ENCODE measurements around the gene DOCK7.

The DOCK7 gene

DNA sequence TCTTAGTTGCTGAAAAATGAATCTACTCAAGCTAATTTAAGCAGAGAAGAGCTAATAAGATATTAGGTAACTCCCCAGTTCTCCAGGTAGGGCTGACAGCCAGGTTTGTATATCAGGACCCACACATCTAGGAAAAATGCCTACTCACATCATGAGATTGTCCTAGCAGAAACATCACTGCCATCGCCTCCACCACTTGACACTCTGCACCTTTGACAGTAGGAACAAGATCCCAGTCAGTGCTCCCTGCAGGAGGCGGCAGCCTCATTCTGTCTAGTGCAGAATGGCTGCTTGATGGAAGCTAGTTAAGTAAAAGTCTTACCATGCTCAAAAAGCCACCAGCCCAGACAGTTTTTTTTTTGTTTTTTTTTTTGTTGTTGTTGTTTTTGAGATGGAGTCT lies 282.9 kb downstream of the DOCK7 start:
- H3K27me3 ChIP-seq (ENCODE audit: insufficient read depth, low read length, poor library complexity, severe bottlenecking), result no peaks in the 10 kb centered on the region
- no peak overlapping the region for H3K9ac ChIP-seq (ENCODE audit: low read depth, low read length, poor library complexity, severe bottlenecking)
- H2AFZ ChIP-seq (ENCODE audit: low read length), result no peak overlapping the region
- no peaks in the 10 kb centered on the region for H3K9me3 ChIP-seq (ENCODE audit: insufficient read depth, low read depth, low read length)
- no peak for TF ChIP-seq EZH2phosphoT487 (IDR thresholded peaks at IDR 0.05; ENCODE audit: borderline replicate concordance)
- TF ChIP-seq, protein P1, sequence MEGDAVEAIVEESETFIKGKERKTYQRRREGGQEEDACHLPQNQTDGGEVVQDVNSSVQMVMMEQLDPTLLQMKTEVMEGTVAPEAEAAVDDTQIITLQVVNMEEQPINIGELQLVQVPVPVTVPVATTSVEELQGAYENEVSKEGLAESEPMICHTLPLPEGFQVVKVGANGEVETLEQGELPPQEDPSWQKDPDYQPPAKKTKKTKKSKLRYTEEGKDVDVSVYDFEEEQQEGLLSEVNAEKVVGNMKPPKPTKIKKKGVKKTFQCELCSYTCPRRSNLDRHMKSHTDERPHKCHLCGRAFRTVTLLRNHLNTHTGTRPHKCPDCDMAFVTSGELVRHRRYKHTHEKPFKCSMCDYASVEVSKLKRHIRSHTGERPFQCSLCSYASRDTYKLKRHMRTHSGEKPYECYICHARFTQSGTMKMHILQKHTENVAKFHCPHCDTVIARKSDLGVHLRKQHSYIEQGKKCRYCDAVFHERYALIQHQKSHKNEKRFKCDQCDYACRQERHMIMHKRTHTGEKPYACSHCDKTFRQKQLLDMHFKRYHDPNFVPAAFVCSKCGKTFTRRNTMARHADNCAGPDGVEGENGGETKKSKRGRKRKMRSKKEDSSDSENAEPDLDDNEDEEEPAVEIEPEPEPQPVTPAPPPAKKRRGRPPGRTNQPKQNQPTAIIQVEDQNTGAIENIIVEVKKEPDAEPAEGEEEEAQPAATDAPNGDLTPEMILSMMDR (conservative IDR thresholded peaks at IDR 0.05; ENCODE audit: low read length), result no peak
- no peaks in the 10 kb centered on the region for H4K20me1 ChIP-seq (ENCODE audit: insufficient read depth, low read length, poor library complexity, severe bottlenecking)
- H3K9me2 ChIP-seq (replicated peaks; ENCODE audit: low read depth, low read length), result no peaks in the 10 kb centered on the region
- H3K4me1 ChIP-seq (ENCODE audit: insufficient read depth, low read length, poor library complexity, severe bottlenecking), result no peaks in the 10 kb centered on the region
- no peaks in the 10 kb centered on the region for H3K79me2 ChIP-seq (ENCODE audit: insufficient read depth, low read length)
- H3F3A ChIP-seq (ENCODE audit: low read depth), result no peaks in the 10 kb centered on the region
- no peaks in the 10 kb centered on the region for H3K36me3 ChIP-seq (ENCODE audit: insufficient read depth, low read length)
- H3K4me2 ChIP-seq (ENCODE audit: low read depth, low read length, poor library complexity, severe bottlenecking), result no peak overlapping the region
- no peak overlapping the region for H3K4me3 ChIP-seq (ENCODE audit: low read length, poor library complexity, severe bottlenecking)
